Epithelial cell of proximal tubule (primary cell): ENCODE data around the gene ZNF462. TPM values are rescaled to one million over a fixed set of nuclear protein-coding genes. Genes with fewer than 3 reads are reported as not detected.

Experiments
- DNase-seq: peaks from one replicate; pipeline ENCODE4 v3.0.0-alpha.2; 2011; ENCODE audit warnings: low read depth
- H3K4me3 ChIP-seq: 2 replicates; pipeline ENCODE4 v1.5.1; 2011; ENCODE audit warnings: low read depth, mild to moderate bottlenecking, low read length
- total RNA-seq: library from RNA; depleted of rRNA; stranded (reverse); fragments of >200 nt; gene quantifications from 2 replicates; pipeline ENCODE4 v1.2.3, GENCODE V29; 2015
- TF ChIP-seq, protein P1 (sequence below): conservative IDR thresholded peaks from 2 replicates; pipeline ENCODE4 v1.5.1; 2012; ENCODE audit warnings: low read depth, mild to moderate bottlenecking, low read length

The ZNF462 gene
- total RNA-seq, 1 donor from 2014 or later = 22.1 TPM

DNA sequence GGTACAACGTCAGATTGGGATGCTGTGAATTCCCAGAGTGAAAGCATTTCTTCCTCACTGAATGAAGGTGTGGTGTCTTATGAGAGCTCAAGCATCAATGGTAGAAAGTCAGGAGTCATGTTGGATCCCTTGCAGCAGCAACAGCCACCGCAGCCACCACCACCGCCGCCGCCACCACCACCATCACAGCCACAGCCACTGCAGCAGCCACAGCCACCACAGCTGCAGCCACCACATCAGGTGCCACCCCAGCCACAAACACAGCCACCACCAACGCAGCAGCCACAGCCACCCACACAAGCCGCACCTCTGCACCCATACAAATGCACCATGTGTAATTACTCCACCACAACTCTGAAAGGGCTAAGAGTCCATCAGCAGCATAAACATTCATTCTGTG, 62.4 kb downstream of the ZNF462 start:
- TF ChIP-seq, protein P1, sequence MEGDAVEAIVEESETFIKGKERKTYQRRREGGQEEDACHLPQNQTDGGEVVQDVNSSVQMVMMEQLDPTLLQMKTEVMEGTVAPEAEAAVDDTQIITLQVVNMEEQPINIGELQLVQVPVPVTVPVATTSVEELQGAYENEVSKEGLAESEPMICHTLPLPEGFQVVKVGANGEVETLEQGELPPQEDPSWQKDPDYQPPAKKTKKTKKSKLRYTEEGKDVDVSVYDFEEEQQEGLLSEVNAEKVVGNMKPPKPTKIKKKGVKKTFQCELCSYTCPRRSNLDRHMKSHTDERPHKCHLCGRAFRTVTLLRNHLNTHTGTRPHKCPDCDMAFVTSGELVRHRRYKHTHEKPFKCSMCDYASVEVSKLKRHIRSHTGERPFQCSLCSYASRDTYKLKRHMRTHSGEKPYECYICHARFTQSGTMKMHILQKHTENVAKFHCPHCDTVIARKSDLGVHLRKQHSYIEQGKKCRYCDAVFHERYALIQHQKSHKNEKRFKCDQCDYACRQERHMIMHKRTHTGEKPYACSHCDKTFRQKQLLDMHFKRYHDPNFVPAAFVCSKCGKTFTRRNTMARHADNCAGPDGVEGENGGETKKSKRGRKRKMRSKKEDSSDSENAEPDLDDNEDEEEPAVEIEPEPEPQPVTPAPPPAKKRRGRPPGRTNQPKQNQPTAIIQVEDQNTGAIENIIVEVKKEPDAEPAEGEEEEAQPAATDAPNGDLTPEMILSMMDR = no peak
- no peak for DNase-seq
- H3K4me3 ChIP-seq = no peak overlapping the region

DNA sequence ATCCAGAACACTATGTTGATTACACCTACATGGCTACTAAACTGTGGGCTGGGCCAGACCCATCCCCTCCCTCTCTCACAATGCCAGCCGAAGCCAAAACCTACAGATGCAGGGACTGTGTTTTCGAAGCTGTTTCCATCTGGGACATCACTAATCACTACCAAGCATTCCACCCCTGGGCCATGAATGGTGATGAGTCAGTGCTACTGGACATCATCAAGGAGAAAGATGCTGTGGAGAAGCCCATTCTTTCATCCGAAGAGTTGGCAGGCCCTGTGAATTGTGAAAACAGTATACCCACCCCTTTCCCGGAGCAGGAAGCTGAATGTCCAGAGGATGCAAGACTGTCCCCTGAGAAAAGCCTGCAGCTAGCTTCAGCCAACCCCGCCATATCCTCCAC, 65.0 kb downstream of the ZNF462 start:
- no peak for DNase-seq
- no peak overlapping the region for H3K4me3 ChIP-seq
- TF ChIP-seq, protein P1 = no peak

DNA sequence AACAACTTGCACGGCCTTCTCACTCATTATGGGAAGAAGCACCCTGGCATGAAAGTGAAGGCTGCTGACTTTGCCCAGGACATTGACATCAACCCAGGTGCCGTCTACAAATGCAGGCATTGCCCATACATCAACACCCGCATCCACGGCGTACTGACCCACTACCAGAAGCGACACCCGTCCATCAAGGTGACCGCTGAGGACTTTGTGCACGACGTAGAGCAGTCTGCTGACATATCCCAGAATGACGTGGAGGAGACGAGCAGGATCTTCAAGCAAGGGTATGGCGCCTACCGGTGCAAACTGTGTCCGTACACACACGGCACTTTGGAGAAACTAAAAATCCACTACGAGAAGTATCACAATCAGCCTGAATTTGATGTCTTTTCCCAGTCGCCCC, 65.4 kb downstream of the ZNF462 start:
- H3K4me3 ChIP-seq = no peak overlapping the region
- no peak for DNase-seq
- TF ChIP-seq, protein P1 = no peak

DNA sequence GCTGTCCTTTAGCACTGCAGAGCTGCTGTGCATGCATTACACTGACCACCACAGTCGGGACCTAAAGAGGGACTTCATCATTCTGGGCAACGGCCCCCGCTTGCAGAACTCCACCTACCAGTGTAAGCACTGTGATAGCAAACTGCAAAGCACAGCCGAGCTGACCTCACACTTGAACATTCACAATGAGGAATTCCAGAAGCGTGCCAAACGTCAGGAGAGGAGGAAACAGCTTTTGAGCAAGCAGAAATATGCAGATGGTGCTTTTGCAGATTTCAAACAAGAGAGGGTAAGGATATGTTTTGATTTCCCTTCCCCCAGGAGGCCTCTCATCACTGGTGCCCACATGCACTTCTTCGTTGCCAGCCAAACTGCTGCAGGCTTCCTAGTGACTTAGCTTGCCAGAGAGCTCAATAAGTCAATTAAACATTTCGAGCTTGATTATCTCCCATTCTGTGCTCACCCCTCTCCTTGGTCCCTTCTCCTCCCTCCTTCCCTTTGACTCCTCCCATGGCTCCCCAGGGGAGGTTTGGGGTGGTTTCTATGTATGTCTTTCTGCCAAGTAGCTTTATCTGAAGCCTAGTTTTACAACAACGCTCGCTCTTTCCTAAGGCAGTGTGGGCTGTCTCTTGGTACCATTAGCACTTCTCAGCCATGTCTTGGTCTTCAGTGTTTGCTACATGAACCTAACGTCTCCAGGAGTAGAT, 66.7 kb downstream of the ZNF462 start:
- H3K4me3 ChIP-seq = no peak overlapping the region
- no peak for DNase-seq
- TF ChIP-seq, protein P1 = no peak

DNA sequence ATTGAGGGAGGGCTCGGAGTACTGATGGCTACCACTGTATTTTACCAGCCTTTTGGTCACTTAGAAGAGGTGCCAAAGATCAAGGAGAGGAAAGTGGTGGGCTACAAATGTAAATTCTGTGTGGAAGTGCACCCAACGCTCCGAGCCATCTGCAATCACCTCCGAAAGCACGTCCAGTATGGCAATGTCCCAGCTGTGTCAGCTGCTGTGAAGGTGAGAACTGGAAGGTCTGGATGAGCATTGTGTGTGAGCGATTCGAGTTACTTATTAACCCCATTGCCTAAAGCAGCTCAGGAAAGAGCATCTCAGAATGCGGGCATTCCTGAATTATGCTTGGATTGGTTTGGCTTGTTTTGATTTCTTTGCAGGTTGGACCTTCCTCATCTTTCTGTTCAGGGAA, 67.5 kb downstream of the ZNF462 start:
- no peak overlapping the region for H3K4me3 ChIP-seq
- no peak for DNase-seq
- TF ChIP-seq, protein P1 = no peak

DNA sequence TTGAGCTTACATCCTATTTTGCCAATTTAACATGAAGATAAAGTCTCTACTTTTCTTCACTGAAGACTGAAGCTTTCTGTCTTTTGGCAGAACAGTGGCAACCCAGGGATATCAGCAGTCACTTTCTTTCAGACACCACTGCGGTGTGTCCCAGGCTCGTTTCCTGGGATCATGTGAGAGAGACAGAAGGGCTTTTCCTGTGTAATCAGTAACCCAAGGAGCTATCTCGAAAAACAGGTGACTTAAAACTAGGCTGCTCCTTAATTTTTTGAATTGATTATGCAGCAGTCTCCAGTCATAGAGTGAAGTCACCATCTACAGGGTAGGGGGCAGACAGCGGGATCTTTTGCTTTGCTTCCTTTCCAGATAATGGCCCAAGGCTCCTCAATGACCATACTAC, 68.5 kb downstream of the ZNF462 start:
- H3K4me3 ChIP-seq = no peak overlapping the region
- TF ChIP-seq, protein P1 = no peak
- DNase-seq = no peak

DNA sequence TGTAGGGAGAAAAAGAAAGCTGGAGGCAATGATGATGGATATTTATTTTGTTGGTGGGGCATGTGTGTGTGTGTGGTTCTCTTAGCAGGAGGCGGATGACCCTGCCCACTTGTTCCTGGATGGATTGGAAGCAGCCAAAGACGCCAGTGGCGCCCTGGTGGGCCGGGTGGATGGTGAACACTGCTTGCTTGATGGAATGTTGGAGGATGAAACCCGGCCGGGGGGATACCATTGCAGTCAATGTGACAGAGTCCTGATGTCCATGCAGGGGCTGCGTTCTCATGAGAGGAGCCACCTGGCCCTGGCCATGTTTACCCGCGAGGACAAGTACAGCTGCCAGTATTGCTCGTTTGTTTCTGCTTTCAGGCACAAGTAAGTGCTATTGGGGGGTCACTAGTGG, 69.2 kb downstream of the ZNF462 start:
- no peak for DNase-seq
- TF ChIP-seq, protein P1 = no peak
- H3K4me3 ChIP-seq = no peak overlapping the region
